HepG2 (cell line): ENCODE data around the gene PROX1. TPM values are rescaled to one million over a fixed set of nuclear protein-coding genes. Genes with fewer than 3 reads are reported as not detected.

ENCODE experiments used
- AKNA ChIP-seq: sonication (generic); formaldehyde crosslinking; IDR thresholded peaks from 2 replicates; pipeline ENCODE4 v1.4.0; 2020; ENCODE audit warnings: missing genetic modification reagents, borderline replicate concordance
- CAMTA2 ChIP-seq: sonication (generic); formaldehyde crosslinking; IDR thresholded peaks from 2 replicates; pipeline ENCODE4 v1.4.0; 2020; ENCODE audit warnings: mild to moderate bottlenecking, missing genetic modification reagents, borderline replicate concordance
- CCAR2 ChIP-seq: fragments of 200-400 bp; formaldehyde crosslinking; optimal IDR thresholded peaks from 2 replicates; pipeline ENCODE3; 2018; ENCODE audit warnings: low read depth, mild to moderate bottlenecking, low read length, moderate library complexity
- CEBPG ChIP-seq: IDR thresholded peaks from 2 replicates; pipeline ENCODE4 v1.6.1; 2016
- HMGXB4 ChIP-seq, 2 experiments: sonication (generic) in 1 of 2; formaldehyde crosslinking in 1 of 2; IDR thresholded peaks; 2 replicates each; pipeline versions ENCODE4 v1.4.0 to v1.6.1; 2018 to 2020; ENCODE audit warnings: missing genetic modification reagents in 2 of 2, borderline replicate concordance in 1 of 2, low read depth in 1 of 2, mild to moderate bottlenecking in 1 of 2, missing biosample characterization in 1 of 2
- KAT8 ChIP-seq: IDR thresholded peaks from 2 replicates; pipeline ENCODE4 v1.6.1; 2016; ENCODE audit warnings: missing genetic modification reagents, missing compliant biosample characterization
- MAFK ChIP-seq, 2 experiments: IDR thresholded peaks in 1 of 2; conservative IDR thresholded peaks in 1 of 2; 2 replicates each; pipeline ENCODE4 v1.6.1; 2011; ENCODE audit warnings: improper control_type of control experiment in 2 of 2, low read length in 2 of 2
- PRPF4 ChIP-seq: fragments of 200-400 bp; formaldehyde crosslinking; IDR thresholded peaks from 2 replicates; pipeline ENCODE4 v1.6.1; 2016; ENCODE audit warnings: low read length, low read depth; ENCODE audit not compliant: poor library complexity, severe bottlenecking
- TOE1 ChIP-seq: sonication (generic); formaldehyde crosslinking; IDR thresholded peaks from 2 replicates; pipeline ENCODE4 v1.4.0; 2020; ENCODE audit warnings: mild to moderate bottlenecking, missing genetic modification reagents
- YEATS2 ChIP-seq: sonication (generic); formaldehyde crosslinking; IDR thresholded peaks from 2 replicates; pipeline ENCODE4 v1.4.0; 2020; ENCODE audit warnings: missing genetic modification reagents, borderline replicate concordance
- ZHX1 ChIP-seq: sonication (generic); formaldehyde crosslinking; IDR thresholded peaks from 2 replicates; pipeline ENCODE4 v1.8.1; 2022; ENCODE audit warnings: low read depth, mild to moderate bottlenecking, missing genetic modification reagents
- ZKSCAN8 ChIP-seq: IDR thresholded peaks from 2 replicates; pipeline ENCODE4 v1.6.1; 2016; ENCODE audit warnings: borderline replicate concordance, missing genetic modification reagents, missing compliant biosample characterization
- ZNF280B ChIP-seq: sonication (generic); formaldehyde crosslinking; IDR thresholded peaks from 2 replicates; pipeline ENCODE4 v1.5.0; 2020; ENCODE audit warnings: missing genetic modification reagents, mild to moderate bottlenecking, borderline replicate concordance
- ZNF460 ChIP-seq: sonication (generic); formaldehyde crosslinking; IDR thresholded peaks from 2 replicates; pipeline ENCODE4 v1.5.1; 2020; ENCODE audit warnings: missing genetic modification reagents, mild to moderate bottlenecking, borderline replicate concordance
- ZNF614 ChIP-seq: IDR thresholded peaks from 2 replicates; pipeline ENCODE4 v1.6.1; 2018; ENCODE audit warnings: missing biosample characterization, missing genetic modification reagents, inconsistent platforms, borderline replicate concordance
- polyA plus RNA-seq, 8 experiments: library from polyadenylated mRNA; depleted of rRNA in 3 of 8; stranded (reverse) in 7 of 8; unstranded in 1 of 8; fragments of >200 nt; fragmentation: Illumina TruSeq in 4 of 8; extraction: Trizol in 4 of 8; gene quantifications; 2 replicates each; pipeline versions ENCODE4 v1.2.1 to v1.2.3, GENCODE V29; 2011 to 2016; ENCODE audit warnings: low read depth in 4 of 8, missing spikeins in 1 of 8, mixed read lengths in 1 of 8; ENCODE audit not compliant: insufficient read depth in 1 of 8
- total RNA-seq, 5 experiments: library from RNA; depleted of rRNA; stranded (reverse); fragments of >200 nt; fragmentation: Illumina TruSeq; extraction: Trizol; gene quantifications; 2 replicates each; pipeline ENCODE4 v1.2.3, GENCODE V29; 2016; ENCODE audit warnings: low read depth in 1 of 5

Gene PROX1
- total and polyA plus RNA-seq, 2 of the 13 experiments (the other 11 are each of a cell fraction or from before 2014, with no cell fraction given): 12.3 to 30.2 TPM

GRCh38 chr1:213985209-213986019 lies 2.4 kb upstream of the PROX1 start (continued):
- no peak for TF ChIP-seq KAT8 (CRISPR knock-in tag)
- TF ChIP-seq TOE1 (CRISPR knock-in tag): no peak
- no peak for TF ChIP-seq AKNA (CRISPR knock-in tag)
- TF ChIP-seq YEATS2 (CRISPR knock-in tag): no peak
- TF ChIP-seq MAFK (conservative IDR thresholded peaks at IDR 0.05 in 1 of 2, IDR thresholded peaks at IDR 0.05 in 1 of 2; ENCODE audit: low read length in 2 of 2): no peak
- no peak for TF ChIP-seq ZNF460 (CRISPR knock-in tag)
- TF ChIP-seq ZKSCAN8 (CRISPR knock-in tag): no peak
- TF ChIP-seq HMGXB4 (CRISPR knock-in tag; IDR thresholded peaks at IDR 0.05; ENCODE audit: borderline replicate concordance in 1 of 2, low read depth in 1 of 2): no peak
- peak; percentile 54; the same call in 1 of the 2 replicates for TF ChIP-seq ZHX1 (CRISPR knock-in tag)
- no peak for TF ChIP-seq CCAR2
- 0 out of 2 replicates have a peak, but pooled peaks have one; percentile 25 for TF ChIP-seq ZNF280B (CRISPR knock-in tag)
- peak; percentile 17 for TF ChIP-seq PRPF4
- no peak for TF ChIP-seq ZNF614 (CRISPR knock-in tag)
- TF ChIP-seq CEBPG (CRISPR knock-in tag): no peak
- no peak for TF ChIP-seq CAMTA2 (CRISPR knock-in tag)
